T47D (cell line): ENCODE results near the gene DCN.

Experiments
- DNase-seq, 2 experiments: peaks; one replicate each; pipeline versions ENCODE4 v3.0.0 to v3.0.0-alpha.2; 2011 to 2012; ENCODE audit warnings: low read depth in 1 of 2, low spot score in 1 of 2
- JUND ChIP-seq: IDR thresholded peaks from 2 replicates; pipeline ENCODE4 v1.6.1; 2012; ENCODE audit warnings: low read depth
- in situ Hi-C: cut with HindIII; loops from 2 replicates; pipeline ENCODE4 v1.10.0; 2016; ENCODE audit warnings: low sequenced_read_pairs, low pct_unique_long_range_greater_than_20kb

DCN gene

GRCh38 chr12:91179966-91180561, 2.6 kb downstream of the DCN start:
- no peak for TF ChIP-seq JUND
- no peak for DNase-seq
- in situ Hi-C loops: no loop called here

- in situ Hi-C loops: no loop called here
- no peak for DNase-seq
- TF ChIP-seq JUND: no peak
Observed at GRCh38 chr12:91179315-91179714, 3.3 kb downstream of the DCN start.

GRCh38 chr12:91178781-91179180, 3.8 kb downstream of the DCN start:
- in situ Hi-C loops: no loop called here
- TF ChIP-seq JUND: no peak
- no peak for DNase-seq

- in situ Hi-C loops: no loop called here
Observed at GRCh38 chr12:91178139-91178561, 4.5 kb downstream of the DCN start.

GRCh38 chr12:91177381-91177780, 5.2 kb downstream of the DCN start:
- TF ChIP-seq JUND: no peak
- DNase-seq: no peak
- in situ Hi-C loops: no loop called here

More at GRCh38 chr12:91178139-91178561, 4.5 kb downstream of the DCN start:
- TF ChIP-seq JUND: no peak
- DNase-seq: peak in 1 of 2 experiments; percentile 62

GRCh38 chr12:91176915-91177314, 5.7 kb downstream of the DCN start:
- DNase-seq: no peak
- no peak for TF ChIP-seq JUND
- in situ Hi-C loops: no loop called here

GRCh38 chr12:91176358-91176757, 6.3 kb downstream of the DCN start:
- in situ Hi-C loops: no loop called here
- DNase-seq: no peak

GRCh38 chr12:91173124-91173523, 9.5 kb downstream of the DCN start:
- DNase-seq: no peak
- in situ Hi-C loops: no loop called here
- no peak for TF ChIP-seq JUND

More at GRCh38 chr12:91176358-91176757, 6.3 kb downstream of the DCN start:
- TF ChIP-seq JUND: no peak

- in situ Hi-C loops: no loop called here
- TF ChIP-seq JUND: no peak
Observed at GRCh38 chr12:91172096-91172495, 10.5 kb downstream of the DCN start.

GRCh38 chr12:91171476-91171875, 11.1 kb downstream of the DCN start:
- DNase-seq: no peak
- TF ChIP-seq JUND: no peak
- in situ Hi-C loops: no loop called here

More at GRCh38 chr12:91172096-91172495, 10.5 kb downstream of the DCN start:
- DNase-seq: no peak

- in situ Hi-C loops: no loop called here
- DNase-seq: no peak
- no peak for TF ChIP-seq JUND
Observed at GRCh38 chr12:91163116-91163515, 19.5 kb downstream of the DCN start.

GRCh38 chr12:91161009-91161408, 21.6 kb downstream of the DCN start:
- TF ChIP-seq JUND: no peak
- DNase-seq: no peak

GRCh38 chr12:91155990-91156389, 26.6 kb downstream of the DCN start:
- TF ChIP-seq JUND: no peak
- in situ Hi-C loops: no loop called here
- peak in 1 of 2 experiments; percentile 59 for DNase-seq

More at GRCh38 chr12:91161009-91161408, 21.6 kb downstream of the DCN start:
- in situ Hi-C loops: no loop called here

GRCh38 chr12:91154131-91154530, 28.5 kb downstream of the DCN start:
- in situ Hi-C loops: no loop called here
- TF ChIP-seq JUND: no peak
- DNase-seq: no peak
